K562 (cell line): Measurements from ENCODE around the gene POLR3GL. TPM values are rescaled to one million over a fixed set of nuclear protein-coding genes. Genes with fewer than 3 reads are reported as not detected.
"Not testable (repeated sequence)": the region's sequence is repeated elsewhere in the genome, so short reads cannot be mapped to it uniquely, and the experiment has no call there.

Experiments
- ATAC-seq: fragments of 200-7000 bp; cut with Tn5 transposase; 3 replicates; pipeline ENCODE4 v1.9.1; 2020; ENCODE audit warnings: moderate library complexity
- BruUV-seq: library from RNA; stranded (reverse); fragments of 400-500 nt; replicated peaks from 2 replicates; lab custom pipeline; 2021; lab: Mats Ljungman, UMichigan
- CTCF ChIA-PET: fragments of 300-600 bp; formaldehyde crosslinking; extraction: SDS; loops from one replicate; lab custom pipeline; 2021; ENCODE audit warnings: low intra/inter-chr PET ratio; lab: Yijun Ruan, JAX
- POLR2A ChIA-PET: fragments of 300-600, 350-650 bp; sonication (Branson Sonifier 250); formaldehyde crosslinking; extraction: SDS; loops from one replicate; lab custom pipeline; 2021; ENCODE audit warnings: antibody characterized with exemption, inconsistent platforms; lab: Yijun Ruan, JAX
- DNase-seq, 4 experiments: peaks; one replicate each; pipeline versions ENCODE4 v3.0.0 to v3.0.0-alpha.2; 2011 to 2018; ENCODE audit warnings: low spot score in 3 of 4, mixed read lengths in 3 of 4; ENCODE audit errors: extremely low read depth in 1 of 4
- FAIRE-seq: peaks from 2 replicates; lab custom pipeline; 2011; peaks lifted over from hg19 to GRCh38; lab: Jason Lieb, UNC
- H2AFZ ChIP-seq: 2 replicates; pipeline ENCODE4 v1.6.0; 2011; ENCODE audit warnings: low read depth, low read length, control low read depth, inconsistent platforms
- H3K27ac ChIP-seq: fragments of 200-600 bp; 3 replicates; pipeline ENCODE4 v1.8.0; 2011; ENCODE audit warnings: low read depth, mild to moderate bottlenecking, control low read depth, inconsistent platforms, low read length, moderate library complexity, mixed read lengths; ENCODE audit errors: extremely low read depth
- H3K27me3 ChIP-seq, 2 experiments: fragments of 300-600 bp in 1 of 2; 2 replicates in 1 of 2; 3 replicates in 1 of 2; pipeline versions ENCODE4 v1.6.0 to v1.8.0; 2011; ENCODE audit warnings: inconsistent platforms in 2 of 2, low read length in 2 of 2, mild to moderate bottlenecking in 1 of 2, mixed read lengths in 1 of 2, moderate library complexity in 1 of 2; ENCODE audit not compliant: control insufficient read depth in 2 of 2, insufficient read depth in 2 of 2
- H3K36me3 ChIP-seq: fragments of 300-600 bp; 3 replicates; pipeline ENCODE4 v1.8.0; 2011; ENCODE audit warnings: mild to moderate bottlenecking, low read length, inconsistent platforms; ENCODE audit not compliant: control insufficient read depth, insufficient read depth
- H3K4me1 ChIP-seq, 2 experiments: fragments of 200-600 bp in 1 of 2; replicated peaks in 1 of 2; 2 replicates in 1 of 2; 3 replicates in 1 of 2; pipeline versions ENCODE4 v1.5.1 to v1.8.0; 2011; ENCODE audit warnings: inconsistent platforms in 2 of 2, low read length in 2 of 2, mild to moderate bottlenecking in 1 of 2, mixed read lengths in 1 of 2, moderate library complexity in 1 of 2; ENCODE audit not compliant: control insufficient read depth in 2 of 2, insufficient read depth in 2 of 2
- H3K4me2 ChIP-seq: 2 replicates; pipeline ENCODE4 v1.6.1; 2011; ENCODE audit warnings: low read length, control low read depth, inconsistent platforms, mixed read lengths; ENCODE audit not compliant: insufficient read depth
- H3K4me3 ChIP-seq: fragments of 200-600 bp; sonication (generic), shearing (Covaris generic); 2 replicates; pipeline ENCODE4 v1.5.1; 2016; ENCODE audit warnings: control low read depth, inconsistent platforms
- H3K79me2 ChIP-seq: fragments of 200-600 bp; 3 replicates; pipeline ENCODE4 v1.8.0; 2011; ENCODE audit warnings: low read length, inconsistent platforms; ENCODE audit not compliant: control insufficient read depth, insufficient read depth
- H3K9ac ChIP-seq, 2 experiments: 2 replicates each; pipeline versions ENCODE4 v1.6.0 to v1.6.1; 2011; ENCODE audit warnings: low read depth in 2 of 2, low read length in 2 of 2, control low read depth in 1 of 2, inconsistent platforms in 1 of 2, mild to moderate bottlenecking in 1 of 2, mixed read lengths in 1 of 2; ENCODE audit not compliant: insufficient read depth in 1 of 2
- H3K9me1 ChIP-seq: one replicate; pipeline ENCODE4 v1.6.0; 2011; ENCODE audit warnings: inconsistent platforms, mild to moderate bottlenecking, low read length, moderate library complexity; ENCODE audit not compliant: control insufficient read depth, insufficient read depth
- H3K9me3 ChIP-seq: replicated peaks from 2 replicates; pipeline ENCODE4 v1.5.1; 2011; ENCODE audit warnings: low read depth, low read length, inconsistent platforms; ENCODE audit not compliant: control insufficient read depth, insufficient read depth
- H4K20me1 ChIP-seq: replicated peaks from 2 replicates; pipeline ENCODE4 v1.6.1; 2011; ENCODE audit warnings: low read length, inconsistent platforms, mixed read lengths; ENCODE audit not compliant: control insufficient read depth, insufficient read depth
- BCOR ChIP-seq: fragments of 450-650 bp; IDR thresholded peaks from 2 replicates; pipeline ENCODE4 v1.6.1; 2016
- CSDE1 ChIP-seq, 2 experiments: fragments of 450-650 bp; IDR thresholded peaks; 2 replicates each; pipeline ENCODE4 v1.6.1; 2016; ENCODE audit warnings: mild to moderate bottlenecking in 1 of 2
- KDM1A ChIP-seq, 2 experiments: fragments of 450-650 bp; IDR thresholded peaks; 2 replicates each; pipeline ENCODE4 v1.6.1; 2016; ENCODE audit warnings: mild to moderate bottlenecking in 2 of 2
- KDM2B ChIP-seq: fragments of 250-450 bp; sonication (Bioruptor Pico); IDR thresholded peaks from 2 replicates; pipeline ENCODE4 v1.8.0; 2021; ENCODE audit warnings: mild to moderate bottlenecking, moderate library complexity
- RBBP5 ChIP-seq: fragments of 200-600 bp; sonication (generic); IDR thresholded peaks from 2 replicates; pipeline ENCODE4 v1.6.1; 2012; ENCODE audit warnings: borderline replicate concordance, mild to moderate bottlenecking, low read length, control low read depth, inconsistent platforms; ENCODE audit not compliant: insufficient read depth, poor library complexity, severe bottlenecking
- whole genome bisulfite sequencing: fragments of 100-300 bp; shearing (Covaris generic); methylation state at CpG from one replicate; pipeline ENCODE4 v1.1.6; 2016; ENCODE audit warnings: low coverage, mixed read lengths; ENCODE audit not compliant: insufficient coverage; ENCODE audit errors: missing lambda C conversion rate; 5-methylcytosine and 5-hydroxymethylcytosine counted together
- in situ Hi-C: fragments of 300-500 bp; cut with MboI; formaldehyde crosslinking; loops from 4 replicates; pipeline ENCODE4 v1.15.0; 2018; ENCODE audit warnings: inconsistent platforms, mixed read lengths
- intact Hi-C: fragments of 100-400 bp; cut with micrococcal nuclease; formaldehyde crosslinking; loops from 2 replicates; pipeline ENCODE4 v1.14.2; 2022
- polyA plus RNA-seq, 8 experiments: library from polyadenylated mRNA; depleted of rRNA in 4 of 8; stranded (reverse) in 5 of 8; unstranded in 3 of 8; fragments of >200 nt; fragmentation: Nextera tagmentation in 2 of 8; fragmentation: Illumina TruSeq in 1 of 8; extraction: Ambion mirVana in 2 of 8; extraction: Trizol in 1 of 8; gene quantifications; 2 replicates each; pipeline versions ENCODE4 v1.2.1 to v1.2.3, GENCODE V29; 2011 to 2014; ENCODE audit warnings: inconsistent platforms in 1 of 8, missing spikeins in 1 of 8
- total RNA-seq, 7 experiments: library from RNA; depleted of rRNA in 6 of 7; stranded (reverse); fragments of >200 nt in 6 of 7; fragmentation: Illumina TruSeq in 2 of 7; extraction: Trizol in 2 of 7; gene quantifications; 2 replicates each; pipeline versions ENCODE4 v1.2.1 to v1.2.3, GENCODE V29; 2011 to 2021; ENCODE audit warnings: low replicate concordance in 1 of 7
- TF ChIP-seq, protein P1 (sequence below): fragments of 450-650 bp; IDR thresholded peaks from 2 replicates; pipeline ENCODE4 v1.6.1; 2016
- TF ChIP-seq, protein P2 (sequence below), 2 experiments: IDR thresholded peaks in 1 of 2; conservative IDR thresholded peaks in 1 of 2; 2 replicates each; pipeline ENCODE4 v1.6.1; 2016; ENCODE audit warnings: low read depth in 2 of 2, mild to moderate bottlenecking in 1 of 2, missing compliant biosample characterization in 1 of 2, missing genetic modification characterization in 1 of 2, moderate library complexity in 1 of 2

POLR3GL gene
- total and polyA plus RNA-seq, 9 of the 15 experiments (the other 6 are each of a cell fraction or from before 2014, with no cell fraction given) = 14.6 to 48.4 (median 38.2) TPM

DNA sequence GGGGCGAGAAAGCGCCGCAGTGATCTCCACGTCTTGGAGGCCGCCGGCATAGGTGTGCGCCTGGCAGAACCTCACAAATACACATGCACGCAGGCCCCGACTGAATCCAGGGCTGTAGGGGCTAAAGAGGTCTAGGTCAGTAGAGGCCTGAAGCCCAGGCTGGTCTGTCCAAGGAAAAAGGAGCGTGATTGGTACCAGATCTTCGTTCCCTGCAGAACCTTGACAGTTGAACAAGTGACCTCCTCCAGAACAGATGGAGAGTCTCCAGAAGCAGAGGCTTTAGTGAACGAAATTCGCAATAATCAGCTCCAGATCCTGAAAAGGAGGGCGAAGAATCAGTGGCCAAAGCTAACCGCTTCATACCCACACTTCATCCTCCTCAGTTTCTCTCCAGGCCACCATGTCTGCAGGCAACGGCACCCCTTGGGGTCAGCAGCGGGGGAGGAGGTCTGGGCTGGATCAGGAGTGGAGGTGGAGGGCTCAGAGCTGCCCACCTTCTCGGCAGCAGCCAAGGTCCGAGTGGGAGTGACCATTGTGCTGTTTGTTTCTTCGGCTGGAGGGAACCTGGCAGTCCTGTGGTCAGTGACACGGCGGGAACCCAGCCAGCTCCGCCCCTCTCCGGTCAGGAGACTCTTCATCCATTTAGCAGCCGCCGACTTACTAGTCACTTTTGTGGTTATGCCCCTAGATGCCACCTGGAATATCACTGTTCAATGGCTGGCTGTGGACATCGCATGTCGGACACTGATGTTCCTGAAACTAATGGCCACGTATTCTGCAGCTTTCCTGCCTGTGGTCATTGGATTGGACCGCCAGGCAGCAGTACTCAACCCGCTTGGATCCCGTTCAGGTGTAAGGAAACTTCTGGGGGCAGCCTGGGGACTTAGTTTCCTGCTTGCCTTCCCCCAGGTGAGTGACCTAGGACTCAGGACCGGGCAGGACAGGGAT lies 45.2 kb upstream of the POLR3GL start (continued):
- peak; percentile 11 for TF ChIP-seq RBBP5
- TF ChIP-seq, protein P1, sequence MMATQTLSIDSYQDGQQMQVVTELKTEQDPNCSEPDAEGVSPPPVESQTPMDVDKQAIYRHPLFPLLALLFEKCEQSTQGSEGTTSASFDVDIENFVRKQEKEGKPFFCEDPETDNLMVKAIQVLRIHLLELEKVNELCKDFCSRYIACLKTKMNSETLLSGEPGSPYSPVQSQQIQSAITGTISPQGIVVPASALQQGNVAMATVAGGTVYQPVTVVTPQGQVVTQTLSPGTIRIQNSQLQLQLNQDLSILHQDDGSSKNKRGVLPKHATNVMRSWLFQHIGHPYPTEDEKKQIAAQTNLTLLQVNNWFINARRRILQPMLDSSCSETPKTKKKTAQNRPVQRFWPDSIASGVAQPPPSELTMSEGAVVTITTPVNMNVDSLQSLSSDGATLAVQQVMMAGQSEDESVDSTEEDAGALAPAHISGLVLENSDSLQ = no peak
- TF ChIP-seq CSDE1 (IDR thresholded peaks at IDR 0.05) = no peak
- no peak for TF ChIP-seq KDM2B
- TF ChIP-seq, all 486 proteins: peak for 51

DNA sequence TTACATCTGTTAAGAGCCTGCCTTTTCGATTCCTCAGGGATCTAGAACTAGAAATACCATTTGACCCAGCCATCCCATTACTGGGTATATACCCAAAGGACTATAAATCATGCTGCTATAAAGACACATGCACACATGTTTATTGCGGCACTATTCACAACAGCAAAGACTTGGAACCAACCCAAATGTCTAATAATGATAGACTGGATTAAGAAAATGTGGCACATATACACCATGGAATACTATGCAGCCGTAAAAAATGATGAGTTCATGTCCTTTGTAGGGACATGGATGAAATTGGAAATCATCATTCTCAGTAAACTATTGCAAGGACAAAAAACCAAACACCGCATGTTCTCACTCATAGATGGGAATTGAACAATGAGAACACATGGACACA lies 44.2 kb upstream of the POLR3GL start:
- H3K27me3 ChIP-seq, H3K4me3 ChIP-seq, in situ Hi-C loops, H3K79me2 ChIP-seq, H3K27ac ChIP-seq, H2AFZ ChIP-seq, ATAC-seq, H3K9me1 ChIP-seq, H3K9ac ChIP-seq, FAIRE-seq, intact Hi-C loops, H4K20me1 ChIP-seq, DNase-seq, H3K9me3 ChIP-seq, POLR2A ChIA-PET, BruUV-seq: not testable (repeated sequence)
- 68% methylated on average over 2 of the region's 4 CpGs for WGBS
- Histone ChIP-seq H3K4me2 (peak overlapping the region; percentile 93; the same call in 1 of the 2 replicates), H3K36me3 (peaks cover 26% of the 10 kb centered on the region; the same call in 2 of the 3 replicates), H3K4me1 (peaks cover 7 to 23% of the 10 kb centered on the region in 2 experiments; a peak in 4 of 5 replicates)
- TF ChIP-seq, protein P2, sequence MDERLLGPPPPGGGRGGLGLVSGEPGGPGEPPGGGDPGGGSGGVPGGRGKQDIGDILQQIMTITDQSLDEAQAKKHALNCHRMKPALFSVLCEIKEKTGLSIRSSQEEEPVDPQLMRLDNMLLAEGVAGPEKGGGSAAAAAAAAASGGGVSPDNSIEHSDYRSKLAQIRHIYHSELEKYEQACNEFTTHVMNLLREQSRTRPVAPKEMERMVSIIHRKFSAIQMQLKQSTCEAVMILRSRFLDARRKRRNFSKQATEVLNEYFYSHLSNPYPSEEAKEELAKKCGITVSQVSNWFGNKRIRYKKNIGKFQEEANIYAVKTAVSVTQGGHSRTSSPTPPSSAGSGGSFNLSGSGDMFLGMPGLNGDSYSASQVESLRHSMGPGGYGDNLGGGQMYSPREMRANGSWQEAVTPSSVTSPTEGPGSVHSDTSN (CRISPR knock-in tag; IDR thresholded peaks at IDR 0.05; ENCODE audit: low read depth) = not testable (repeated sequence)
- TF ChIP-seq, protein P2 (tag; conservative IDR thresholded peaks at IDR 0.05; ENCODE audit: low read depth) = 0 out of 2 replicates have a peak, but pooled peaks have one; percentile 11
- TF ChIP-seq BCOR (peak; percentile 54), KDM1A (IDR thresholded peaks at IDR 0.05) (peak in 1 of 2 experiments; percentile 53; a peak in 1 of 4 replicates)
- CTCF ChIA-PET = interaction anchor here (0.7 kb wide), 1 partner anchor 93 kb away, joined by 3 read pairs; no protein-coding TSS in a partner anchor
